T-helper 1 cell (primary cell): ENCODE measurements around the gene KIR3DL1.
"Not testable (repeated sequence)": the region's sequence is repeated elsewhere in the genome, so short reads cannot be mapped to it uniquely, and the experiment has no call there.

Experiments used
- DNase-seq, 5 donors: peaks; one replicate each; pipeline ENCODE4 v3.0.0-alpha.2; 2012 to 2020

The KIR3DL1 gene

GRCh38 chr19:54817670-54818536 is 1.6 kb downstream of the KIR3DL1 start:
- DNase-seq, result no peak

- not testable (repeated sequence) for DNase-seq
Measured at GRCh38 chr19:54824416-54824815, 8.1 kb downstream of the KIR3DL1 start.

GRCh38 chr19:54825326-54825725 is 9.1 kb downstream of the KIR3DL1 start:
- not testable (repeated sequence) for DNase-seq

GRCh38 chr19:54828064-54828463 is 11.8 kb downstream of the KIR3DL1 start:
- not testable (repeated sequence) for DNase-seq

DNA sequence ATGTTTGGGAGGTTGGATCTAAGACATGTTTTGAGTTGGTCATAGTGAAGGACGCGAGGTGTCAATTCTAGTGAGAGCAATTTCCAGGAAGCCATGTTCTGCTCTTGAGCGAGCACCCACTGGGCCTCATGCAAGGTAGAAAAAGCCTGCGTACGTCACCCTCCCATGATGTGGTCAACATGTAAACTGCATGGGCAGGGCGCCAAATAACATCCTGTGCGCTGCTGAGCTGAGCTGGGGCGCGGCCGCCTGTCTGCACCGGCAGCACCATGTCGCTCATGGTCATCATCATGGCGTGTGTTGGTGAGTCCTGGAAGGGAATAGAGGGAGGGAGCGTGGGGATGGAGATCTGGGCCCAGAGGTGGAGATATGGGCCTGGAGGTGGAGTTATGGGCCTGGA is 16.2 kb downstream of the KIR3DL1 start, which contains the start of gene KIR2DS4:
Gene KIR2DS4, plus strand, starts transcription at position 181 of the 400 bp plus-strand sequence.
- not testable (repeated sequence) for DNase-seq

DNA sequence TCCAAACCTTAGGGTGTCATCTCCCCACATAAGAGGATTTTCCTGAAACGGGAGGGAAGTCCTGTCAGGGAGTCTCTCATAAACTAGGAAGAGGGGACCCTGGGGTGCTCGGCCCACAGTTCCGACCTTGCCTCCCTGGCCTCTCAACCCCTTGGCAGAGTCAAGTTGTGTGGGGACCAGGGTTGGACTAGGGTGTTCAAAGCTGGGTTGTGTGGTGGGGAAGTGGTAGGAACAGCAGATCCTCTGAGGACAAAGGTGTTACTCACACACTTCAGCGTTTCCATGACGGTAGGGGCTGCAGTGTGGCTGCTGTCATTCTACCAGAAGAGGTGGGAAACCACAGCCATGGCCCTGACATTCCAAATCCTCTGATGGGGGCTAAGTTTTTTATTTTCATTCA is 18.9 kb downstream of the KIR3DL1 start:
- DNase-seq, result not testable (repeated sequence)

GRCh38 chr19:54837522-54837921 is 21.3 kb downstream of the KIR3DL1 start:
- DNase-seq, result not testable (repeated sequence)

DNA sequence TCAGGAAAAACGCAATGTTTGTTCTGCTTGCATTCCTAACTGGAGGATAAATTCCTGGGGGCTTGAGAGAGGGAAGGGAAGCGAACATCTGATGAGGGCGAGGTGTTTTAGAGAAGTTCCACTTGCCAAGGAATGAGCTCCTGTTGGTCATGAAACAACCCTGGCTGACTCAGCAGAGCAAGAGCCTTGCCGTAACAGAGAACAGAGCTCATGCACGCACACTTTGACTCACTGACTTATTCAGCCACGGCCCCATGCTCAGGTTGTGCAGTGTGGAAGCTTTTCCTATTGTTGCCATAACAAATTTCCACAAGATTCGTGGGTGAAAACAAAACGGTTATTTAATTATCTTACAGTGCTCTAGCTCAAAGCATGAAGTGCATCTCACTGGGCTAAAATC is 26.9 kb downstream of the KIR3DL1 start:
- DNase-seq, result not testable (repeated sequence)

- DNase-seq, result peak in 1 of 5 donors; percentile 4
Measured at GRCh38 chr19:54850061-54850640, 33.9 kb downstream of the KIR3DL1 start, which contains the start of gene KIR3DL2. Gene KIR3DL2, plus strand, starts transcription at chr19:54850443. Its CDS starts 33 bp downstream, at chr19:54850476.

GRCh38 chr19:54850930-54851329 is 34.7 kb downstream of the KIR3DL1 start:
- DNase-seq, result no peak

- no peak for DNase-seq
Measured at GRCh38 chr19:54851353-54851752, 35.1 kb downstream of the KIR3DL1 start.

DNA sequence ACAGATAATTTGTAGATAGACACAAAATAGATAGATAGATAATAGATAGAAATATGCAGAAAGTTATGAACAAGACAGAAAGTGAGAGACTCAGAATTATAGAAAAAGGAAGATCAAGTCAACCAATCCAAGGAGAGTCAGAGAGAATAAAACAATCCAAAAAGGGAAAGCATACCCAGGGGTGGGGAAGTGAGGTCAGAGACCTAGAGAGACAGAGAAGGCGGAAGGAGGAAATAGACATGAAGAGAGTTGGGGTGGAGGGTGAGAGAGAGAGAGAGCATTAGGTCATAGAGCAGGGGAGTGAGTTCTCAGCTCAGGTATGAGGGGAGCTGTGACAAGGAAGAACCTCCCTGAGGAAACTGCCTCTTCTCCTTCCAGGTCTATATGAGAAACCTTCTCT is 39.0 kb downstream of the KIR3DL1 start:
- not testable (repeated sequence) for DNase-seq

DNA sequence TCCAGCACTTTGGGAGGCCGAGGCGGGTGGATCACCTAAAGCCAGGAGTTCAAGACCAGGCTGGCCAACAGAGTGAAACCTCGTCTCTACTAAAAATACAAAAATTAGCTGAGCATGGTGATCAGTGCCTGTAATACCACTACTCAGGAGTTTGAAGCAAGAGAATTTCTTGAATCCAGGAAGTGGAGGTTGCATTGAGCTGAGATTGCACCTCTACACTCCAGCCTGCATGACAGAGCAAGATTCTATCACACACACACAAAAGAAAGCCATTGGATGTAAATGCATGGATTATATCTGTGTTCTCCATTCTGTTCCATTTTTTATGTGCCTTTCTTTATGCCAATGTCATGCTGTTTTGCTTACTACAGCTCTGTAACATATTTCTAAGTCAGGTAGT is 42.2 kb downstream of the KIR3DL1 start:
- DNase-seq, result not testable (repeated sequence)

DNA sequence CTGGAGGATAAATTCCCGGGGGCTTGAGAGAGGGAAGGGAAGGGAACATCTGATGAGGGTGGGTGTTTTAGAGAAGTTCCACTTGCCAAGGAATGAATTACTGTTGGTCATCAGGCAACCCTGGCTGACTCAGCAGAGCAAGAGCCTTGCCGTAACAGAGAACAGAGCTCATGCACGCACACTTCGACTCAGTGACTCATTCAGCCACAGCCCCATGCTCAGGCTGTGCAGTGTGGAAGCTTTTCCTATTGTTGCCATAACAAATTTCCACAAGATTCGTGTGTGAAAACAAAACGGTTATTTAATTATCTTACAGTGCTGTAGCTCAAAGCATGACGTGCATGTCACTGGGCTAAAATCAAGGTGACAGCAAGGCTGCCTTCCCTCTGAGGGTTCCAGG is 43.2 kb downstream of the KIR3DL1 start:
- DNase-seq, result not testable (repeated sequence)

- not testable (repeated sequence) for DNase-seq
Measured at GRCh38 chr19:54863459-54863858, 47.2 kb downstream of the KIR3DL1 start.

DNA sequence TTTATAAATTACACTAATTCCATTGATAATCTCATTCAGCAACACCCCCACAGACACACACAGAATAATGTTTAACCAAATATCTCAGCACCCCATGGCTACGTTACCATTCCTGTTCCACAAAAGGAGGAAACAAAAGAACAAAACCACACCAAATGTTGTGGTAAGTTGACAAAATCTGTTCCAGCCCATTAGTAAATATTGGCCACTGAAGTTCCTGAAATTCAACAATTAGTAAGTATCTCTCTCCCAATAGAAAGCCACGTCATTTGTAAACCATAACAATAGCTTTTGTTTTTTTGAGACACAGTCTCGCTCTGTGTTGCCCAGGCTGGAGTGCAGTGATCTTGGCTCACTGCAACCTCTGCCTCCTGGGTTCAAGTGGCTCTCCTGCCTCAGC is 55.4 kb downstream of the KIR3DL1 start:
- no peak for DNase-seq

GRCh38 chr19:54873990-54874389 is 57.7 kb downstream of the KIR3DL1 start, which contains the start of gene FCAR:
Gene FCAR, plus strand, starts transcription at chr19:54874235. Its CDS starts 55 bp downstream, at chr19:54874290.
- no peak for DNase-seq

GRCh38 chr19:54875506-54875905 is 59.2 kb downstream of the KIR3DL1 start:
- no peak for DNase-seq

DNA sequence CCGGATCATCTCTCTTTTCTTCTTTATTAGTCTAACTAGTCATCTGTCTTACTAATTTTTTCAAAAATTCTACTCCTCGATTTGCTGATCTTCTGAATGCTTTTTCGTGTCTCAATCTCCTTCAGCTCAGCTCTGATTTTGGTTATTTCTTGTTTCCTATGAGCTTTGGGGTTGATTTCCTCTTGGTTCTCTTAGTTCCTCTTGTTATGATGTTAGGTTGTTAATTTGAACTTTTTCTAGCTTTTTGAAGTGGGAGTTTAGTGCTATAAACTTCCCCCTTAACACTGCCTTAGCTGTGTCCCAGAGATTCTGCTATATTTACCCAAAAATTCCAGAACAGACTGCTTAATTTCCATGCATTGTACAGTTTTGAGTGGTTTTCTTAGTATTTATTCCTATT is 61.2 kb downstream of the KIR3DL1 start:
- no peak for DNase-seq
